Stimulated activated CD4-positive, alpha-beta T cell treated with anti-CD3 and anti-CD28 coated beads, Interleukin-15, amount 100 ng/mL, for 24 hours (primary cell): ENCODE results near the gene REG1A.

ENCODE experiments used
- DNase-seq: peaks from one replicate; pipeline ENCODE4 v3.0.0-alpha.2; 2020

The REG1A gene

GRCh38 chr2:79120194-79120713, at the start of gene REG1A:
REG1A (plus strand) TSS chr2:79120488; CDS start chr2:79120862, 374 bp downstream.
- DNase-seq, result no peak

- DNase-seq, result no peak
Observed at GRCh38 chr2:79071078-79071477, 49.2 kb upstream of the REG1A start.

GRCh38 chr2:79082987-79083386, 37.3 kb upstream of the REG1A start:
- DNase-seq, result no peak

- DNase-seq, result no peak
Observed at GRCh38 chr2:79083597-79084251, 36.6 kb upstream of the REG1A start.

- DNase-seq, result no peak
Observed at GRCh38 chr2:79084495-79085135, 35.7 kb upstream of the REG1A start.

GRCh38 chr2:79085382-79085781, 34.9 kb upstream of the REG1A start:
- no peak for DNase-seq

- DNase-seq, result no peak
Observed at GRCh38 chr2:79086255-79086654, 34.0 kb upstream of the REG1A start.

GRCh38 chr2:79087785-79088364, 32.4 kb upstream of the REG1A start, which contains the start of gene REG1B:
REG1B (minus strand) TSS chr2:79087993; CDS start chr2:79087612, 381 bp downstream.
- DNase-seq, result no peak

- no peak for DNase-seq
Observed at GRCh38 chr2:79090693-79091092, 29.6 kb upstream of the REG1A start.

- no peak for DNase-seq
Observed at GRCh38 chr2:79097843-79098242, 22.4 kb upstream of the REG1A start.

GRCh38 chr2:79099140-79099686, 21.1 kb upstream of the REG1A start:
- no peak for DNase-seq

GRCh38 chr2:79100285-79100684, 20.0 kb upstream of the REG1A start:
- no peak for DNase-seq

GRCh38 chr2:79101024-79101423, 19.3 kb upstream of the REG1A start:
- no peak for DNase-seq

GRCh38 chr2:79103214-79103613, 17.1 kb upstream of the REG1A start:
- no peak for DNase-seq

GRCh38 chr2:79105259-79105658, 15.0 kb upstream of the REG1A start:
- DNase-seq, result no peak

GRCh38 chr2:79112269-79112668, 8.0 kb upstream of the REG1A start:
- no peak for DNase-seq

- no peak for DNase-seq
Observed at GRCh38 chr2:79114797-79115494, 5.3 kb upstream of the REG1A start.

GRCh38 chr2:79116997-79117928, 3.0 kb upstream of the REG1A start:
- DNase-seq, result no peak

- no peak for DNase-seq
Observed at GRCh38 chr2:79122676-79123075, 2.4 kb downstream of the REG1A start.

- DNase-seq, result no peak
Observed at GRCh38 chr2:79124907-79125720, 4.8 kb downstream of the REG1A start.

- no peak for DNase-seq
Observed at GRCh38 chr2:79125721-79125985, 5.4 kb downstream of the REG1A start.
